GM10248 (cell line): ENCODE data around the gene FKBP5.

Source experiments
- CTCF ChIA-PET: fragments of 300-600 bp; sonication (Branson Sonifier 250); formaldehyde crosslinking; extraction: SDS; loops from one replicate; lab custom pipeline; 2021; ENCODE audit warnings: antibody characterized with exemption; lab: Yijun Ruan, JAX
- POLR2A ChIA-PET: fragments of 350-650 bp; sonication (Branson Sonifier 250); formaldehyde crosslinking; extraction: SDS; loops from one replicate; lab custom pipeline; 2020; ENCODE audit warnings: antibody characterized with exemption; lab: Yijun Ruan, JAX
- DNase-seq: peaks from one replicate; pipeline ENCODE4 v3.0.0; 2012; ENCODE audit errors: extremely low spot score
- TF ChIP-seq, protein P1 (sequence below): IDR thresholded peaks from 2 replicates; pipeline ENCODE4 v1.5.1; 2012; ENCODE audit warnings: mild to moderate bottlenecking, low read depth; ENCODE audit errors: extremely low read depth, missing control alignments, control extremely low read depth

FKBP5 gene

DNA sequence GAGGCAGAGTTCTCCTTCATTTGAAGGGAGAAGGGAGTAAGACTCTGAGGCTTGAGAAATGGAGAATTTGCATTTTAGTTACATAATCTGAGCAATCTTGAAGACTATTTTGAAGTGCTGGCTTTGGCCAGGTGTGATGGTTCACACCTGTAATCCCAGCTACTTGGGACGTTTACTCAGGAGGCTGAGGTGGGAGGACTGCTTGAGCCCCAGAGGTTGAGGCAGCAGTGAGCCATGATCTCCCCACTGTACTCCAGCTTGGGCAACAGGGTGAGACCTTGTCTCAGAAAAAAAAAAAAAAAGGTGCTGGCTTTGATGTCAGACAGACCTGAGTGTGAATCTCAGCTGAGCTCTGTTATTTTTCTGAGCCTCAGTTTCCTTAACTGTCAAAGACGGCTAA lies 35.8 kb upstream of the FKBP5 start:
- TF ChIP-seq, protein P1, sequence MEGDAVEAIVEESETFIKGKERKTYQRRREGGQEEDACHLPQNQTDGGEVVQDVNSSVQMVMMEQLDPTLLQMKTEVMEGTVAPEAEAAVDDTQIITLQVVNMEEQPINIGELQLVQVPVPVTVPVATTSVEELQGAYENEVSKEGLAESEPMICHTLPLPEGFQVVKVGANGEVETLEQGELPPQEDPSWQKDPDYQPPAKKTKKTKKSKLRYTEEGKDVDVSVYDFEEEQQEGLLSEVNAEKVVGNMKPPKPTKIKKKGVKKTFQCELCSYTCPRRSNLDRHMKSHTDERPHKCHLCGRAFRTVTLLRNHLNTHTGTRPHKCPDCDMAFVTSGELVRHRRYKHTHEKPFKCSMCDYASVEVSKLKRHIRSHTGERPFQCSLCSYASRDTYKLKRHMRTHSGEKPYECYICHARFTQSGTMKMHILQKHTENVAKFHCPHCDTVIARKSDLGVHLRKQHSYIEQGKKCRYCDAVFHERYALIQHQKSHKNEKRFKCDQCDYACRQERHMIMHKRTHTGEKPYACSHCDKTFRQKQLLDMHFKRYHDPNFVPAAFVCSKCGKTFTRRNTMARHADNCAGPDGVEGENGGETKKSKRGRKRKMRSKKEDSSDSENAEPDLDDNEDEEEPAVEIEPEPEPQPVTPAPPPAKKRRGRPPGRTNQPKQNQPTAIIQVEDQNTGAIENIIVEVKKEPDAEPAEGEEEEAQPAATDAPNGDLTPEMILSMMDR: no peak
- ChIA-PET CTCF (interaction anchor here (1.0 to 2.0 kb wide), 4 partner anchors 12 to 134 kb away, joined by 3 to 5 read pairs (median 4); partner anchors contain the start of gene ARMC12), POLR2A (no interaction called here)
- no peak for DNase-seq

DNA sequence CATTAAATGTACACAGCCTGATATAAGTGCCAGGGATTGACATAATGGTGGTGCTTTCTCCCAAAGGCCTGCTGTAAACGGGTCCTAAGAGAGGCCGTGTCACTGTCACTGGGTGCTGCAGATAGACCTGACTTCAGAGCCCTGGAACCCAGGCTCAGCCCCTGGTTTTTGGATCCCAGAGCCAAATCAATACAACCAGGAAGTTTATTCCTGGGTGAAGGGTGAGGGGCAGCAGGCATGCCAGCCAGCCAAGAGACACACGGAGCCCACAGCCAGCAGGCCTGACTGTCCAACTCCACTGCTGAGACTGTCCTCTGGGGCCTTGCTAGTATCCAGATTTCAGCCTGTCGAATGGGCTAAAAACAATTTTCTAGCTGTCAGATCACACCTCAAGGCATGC lies 35.3 kb upstream of the FKBP5 start:
- DNase-seq: no peak
- ChIA-PET CTCF (interaction anchor here (1.0 to 2.0 kb wide), 3 partner anchors 13 to 134 kb away, joined by 3 to 5 read pairs (median 4); partner anchors contain the start of gene ARMC12), POLR2A (no interaction called here)
- TF ChIP-seq, protein P1: no peak

DNA sequence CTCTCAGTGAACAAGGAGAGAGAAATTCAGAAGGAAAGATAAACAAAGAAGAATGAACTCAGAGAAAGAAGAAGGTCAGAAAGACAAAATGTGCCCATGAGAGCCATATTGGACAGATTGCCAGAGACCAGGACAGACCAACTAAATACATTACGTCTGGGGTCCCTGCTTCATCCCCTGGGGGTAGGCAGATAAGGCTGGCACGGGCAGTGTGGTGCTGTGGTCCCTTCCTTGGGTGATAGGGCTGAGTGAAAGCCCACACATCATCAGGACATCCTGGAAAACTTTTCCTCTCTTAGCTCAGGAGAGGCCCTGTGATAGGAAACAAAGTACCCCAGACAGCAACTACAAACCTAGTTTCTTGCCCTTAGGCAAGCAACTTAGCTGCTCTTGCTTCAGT lies 34.9 kb upstream of the FKBP5 start:
- no peak for DNase-seq
- POLR2A ChIA-PET: no interaction called here
- TF ChIP-seq, protein P1: no peak
- CTCF ChIA-PET: interaction anchor here (1.5 to 2.0 kb wide), 2 partner anchors 13 to 133 kb away, joined by 4 to 5 read pairs; partner anchors contain the start of gene ARMC12

DNA sequence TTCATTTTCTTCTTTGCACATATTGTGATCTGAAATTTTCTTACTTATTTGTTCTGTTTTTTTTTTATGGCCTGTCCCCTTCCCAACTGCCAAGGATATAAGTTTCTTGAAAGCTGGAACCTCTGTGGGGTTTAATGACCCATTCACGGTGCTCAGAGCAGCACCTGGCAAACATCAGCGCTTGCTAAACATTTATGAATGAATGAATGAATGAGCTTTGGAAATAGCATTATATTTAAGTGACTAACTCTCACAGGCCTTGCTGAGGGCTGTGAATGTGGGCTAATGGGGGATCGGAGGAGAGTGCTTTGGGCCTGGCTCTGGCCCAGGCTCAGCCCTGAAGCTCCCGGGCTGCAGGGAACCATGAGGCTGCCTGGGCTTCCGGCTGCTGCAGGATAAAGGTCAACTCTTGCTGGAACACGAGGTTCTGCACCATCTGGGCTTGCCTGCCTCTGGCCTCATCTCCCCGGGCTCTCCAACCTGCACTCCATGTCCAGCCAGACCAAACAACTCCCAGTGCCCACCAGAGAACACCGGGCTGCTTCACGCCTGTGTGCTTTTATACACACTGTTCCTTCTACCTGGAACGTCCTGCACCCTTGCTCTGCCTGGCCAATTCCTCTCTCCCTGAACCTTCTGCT lies 33.5 kb upstream of the FKBP5 start:
- POLR2A ChIA-PET: no interaction called here
- no peak for DNase-seq
- TF ChIP-seq, protein P1: no peak
- CTCF ChIA-PET: interaction anchor here (1.2 to 1.3 kb wide), 3 partner anchors 9 to 14 kb away, joined by 3 to 5 read pairs (median 3); no protein-coding TSS in a partner anchor

DNA sequence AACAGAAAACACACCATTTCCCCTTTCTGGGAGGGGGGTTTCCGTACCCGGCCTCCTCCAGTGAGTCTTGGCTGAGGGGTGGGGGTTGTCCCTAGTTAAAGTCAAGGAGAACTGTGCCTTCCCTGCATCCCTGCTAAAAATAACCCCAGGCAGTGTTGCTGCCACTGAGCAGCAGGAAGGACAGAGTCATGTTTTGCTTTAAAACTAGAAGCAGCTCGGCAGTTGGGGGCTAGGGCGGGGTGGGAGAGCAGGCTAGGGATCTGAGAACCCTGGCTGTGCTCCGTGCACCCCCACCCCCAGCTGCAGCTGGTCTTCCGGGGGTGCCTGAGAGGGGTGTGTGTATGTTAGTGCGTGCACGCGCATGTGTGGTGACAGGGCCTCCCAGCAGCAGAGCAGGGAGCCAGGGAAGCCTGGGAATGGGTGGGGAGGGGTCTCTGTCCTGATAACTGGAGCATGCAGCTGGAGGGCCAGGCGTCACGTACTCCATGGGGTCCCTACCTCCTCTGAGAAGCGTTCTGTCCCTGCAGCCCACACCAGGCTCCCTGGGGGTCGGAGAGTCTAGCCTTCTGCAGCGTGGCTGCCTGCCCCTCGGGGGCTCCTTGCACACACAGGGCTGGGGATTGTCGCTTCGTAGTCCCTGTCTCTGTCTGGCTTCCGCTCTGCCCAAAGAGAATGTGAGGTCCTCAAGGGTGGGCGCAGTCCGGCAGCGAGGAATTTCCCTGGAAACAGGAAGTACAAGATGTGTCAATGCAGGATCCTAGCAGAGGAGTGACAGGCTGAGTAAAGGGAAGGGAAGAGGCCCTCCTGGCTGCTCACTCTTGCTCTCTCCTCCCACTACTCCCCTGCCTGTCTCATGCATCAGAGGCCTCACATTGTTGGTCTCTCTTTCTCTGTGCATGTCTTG lies 31.4 kb upstream of the FKBP5 start:
- DNase-seq: peak; percentile 79
- ChIA-PET CTCF (interaction anchor here (1.1 to 6.2 kb wide), 3 partner anchors 8 to 17 kb away, joined by 4 to 30 read pairs (median 5); partner anchors contain the start of gene ARMC12), POLR2A (interaction anchor here (0.5 to 0.6 kb wide), 2 partner anchors 37 to 250 kb away, joined by 5 read pairs; no protein-coding TSS in a partner anchor)
- TF ChIP-seq, protein P1: no peak

DNA sequence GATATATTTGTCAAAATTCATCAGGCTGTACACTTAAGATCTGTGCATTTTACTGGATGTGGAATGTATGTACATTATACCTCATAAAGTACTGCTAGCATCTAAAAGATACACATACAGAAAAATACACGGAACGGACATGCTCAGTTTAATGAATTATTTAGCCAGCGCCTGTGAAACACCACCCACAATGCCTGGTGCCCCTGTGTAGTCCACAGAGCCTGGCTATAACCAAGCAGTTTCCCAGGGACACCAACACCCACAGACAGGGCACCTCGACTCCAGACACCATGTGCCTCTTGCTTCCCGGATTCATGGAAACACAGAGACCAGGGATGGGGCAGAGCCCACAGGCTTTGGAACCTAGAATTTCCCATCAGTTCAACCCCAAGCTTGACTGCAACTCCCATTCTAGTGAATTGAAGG lies 30.7 kb upstream of the FKBP5 start:
- TF ChIP-seq, protein P1: no peak
- CTCF ChIA-PET: interaction anchor here (1.1 to 6.2 kb wide), 3 partner anchors 9 to 17 kb away, joined by 4 to 30 read pairs (median 5); partner anchors contain the start of gene ARMC12
- peak; percentile 57 for DNase-seq
- POLR2A ChIA-PET: interaction anchor here (0.5 to 0.6 kb wide), 2 partner anchors 37 to 249 kb away, joined by 5 read pairs; no protein-coding TSS in a partner anchor
